ENCODE data around the gene LRP11.

DNA sequence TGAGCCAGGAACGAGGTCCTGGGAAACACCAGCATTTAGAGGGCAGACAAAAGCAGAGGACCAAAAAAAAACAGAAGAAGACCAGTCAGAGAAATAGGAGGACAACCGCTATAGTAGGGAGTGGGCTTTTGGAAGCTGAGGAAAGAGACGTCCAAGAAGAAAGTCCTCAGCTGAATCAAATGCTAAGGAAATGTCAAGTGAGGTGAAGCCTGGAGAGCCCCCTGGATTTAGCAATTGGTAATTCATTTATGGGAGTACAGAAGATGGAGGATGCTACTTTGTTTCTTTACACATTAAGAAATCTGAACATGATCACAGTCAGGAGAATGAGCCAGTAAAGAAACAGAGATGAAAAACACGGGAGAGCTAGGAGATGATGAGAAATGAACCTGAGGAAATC is 41.1 kb downstream of the LRP11 start:
- TF ChIP-seq FOXP4 (CRISPR knock-in tag; IDR thresholded peaks at IDR 0.05), result no peak
- TF ChIP-seq FOXO4 (CRISPR knock-in tag; conservative IDR thresholded peaks at IDR 0.05), result no peak
- no peak for TF ChIP-seq HDAC6 (IDR thresholded peaks at IDR 0.05; ENCODE audit: low read depth, low read length)
- no peak for TF ChIP-seq CEBPG (CRISPR knock-in tag; IDR thresholded peaks at IDR 0.05)
- no peak for TF ChIP-seq ZNF407 (CRISPR knock-in tag; IDR thresholded peaks at IDR 0.05; ENCODE audit: not compliant biosample characterization)
- TF ChIP-seq, protein P1, sequence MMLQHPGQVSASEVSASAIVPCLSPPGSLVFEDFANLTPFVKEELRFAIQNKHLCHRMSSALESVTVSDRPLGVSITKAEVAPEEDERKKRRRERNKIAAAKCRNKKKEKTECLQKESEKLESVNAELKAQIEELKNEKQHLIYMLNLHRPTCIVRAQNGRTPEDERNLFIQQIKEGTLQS (CRISPR knock-in tag; IDR thresholded peaks at IDR 0.05), result no peak
- TF ChIP-seq CAMTA2 (CRISPR knock-in tag; IDR thresholded peaks at IDR 0.05; ENCODE audit: borderline replicate concordance), result no peak
- TF ChIP-seq PTBP1 (IDR thresholded peaks at IDR 0.05; ENCODE audit: low read depth, low read length, poor library complexity, severe bottlenecking), result no peak
- TF ChIP-seq, protein P2, sequence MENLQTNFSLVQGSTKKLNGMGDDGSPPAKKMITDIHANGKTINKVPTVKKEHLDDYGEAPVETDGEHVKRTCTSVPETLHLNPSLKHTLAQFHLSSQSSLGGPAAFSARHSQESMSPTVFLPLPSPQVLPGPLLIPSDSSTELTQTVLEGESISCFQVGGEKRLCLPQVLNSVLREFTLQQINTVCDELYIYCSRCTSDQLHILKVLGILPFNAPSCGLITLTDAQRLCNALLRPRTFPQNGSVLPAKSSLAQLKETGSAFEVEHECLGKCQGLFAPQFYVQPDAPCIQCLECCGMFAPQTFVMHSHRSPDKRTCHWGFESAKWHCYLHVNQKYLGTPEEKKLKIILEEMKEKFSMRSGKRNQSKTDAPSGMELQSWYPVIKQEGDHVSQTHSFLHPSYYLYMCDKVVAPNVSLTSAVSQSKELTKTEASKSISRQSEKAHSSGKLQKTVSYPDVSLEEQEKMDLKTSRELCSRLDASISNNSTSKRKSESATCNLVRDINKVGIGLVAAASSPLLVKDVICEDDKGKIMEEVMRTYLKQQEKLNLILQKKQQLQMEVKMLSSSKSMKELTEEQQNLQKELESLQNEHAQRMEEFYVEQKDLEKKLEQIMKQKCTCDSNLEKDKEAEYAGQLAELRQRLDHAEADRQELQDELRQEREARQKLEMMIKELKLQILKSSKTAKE (CRISPR knock-in tag; IDR thresholded peaks at IDR 0.05; ENCODE audit: borderline replicate concordance), result no peak
- TF ChIP-seq ZSCAN29 (CRISPR knock-in tag; conservative IDR thresholded peaks at IDR 0.05), result no peak
- TF ChIP-seq, protein P3, sequence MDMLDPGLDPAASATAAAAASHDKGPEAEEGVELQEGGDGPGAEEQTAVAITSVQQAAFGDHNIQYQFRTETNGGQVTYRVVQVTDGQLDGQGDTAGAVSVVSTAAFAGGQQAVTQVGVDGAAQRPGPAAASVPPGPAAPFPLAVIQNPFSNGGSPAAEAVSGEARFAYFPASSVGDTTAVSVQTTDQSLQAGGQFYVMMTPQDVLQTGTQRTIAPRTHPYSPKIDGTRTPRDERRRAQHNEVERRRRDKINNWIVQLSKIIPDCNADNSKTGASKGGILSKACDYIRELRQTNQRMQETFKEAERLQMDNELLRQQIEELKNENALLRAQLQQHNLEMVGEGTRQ (IDR thresholded peaks at IDR 0.05; ENCODE audit: low read depth, low read length), result no peak
- TF ChIP-seq, protein P3 (CRISPR knock-in tag; IDR thresholded peaks at IDR 0.05; ENCODE audit: borderline replicate concordance), result no peak
